Loucy (cell line): Measurements from ENCODE around the gene DDN.

Source experiments
- H2AFZ ChIP-seq: fragments of 200-600 bp; sonication (generic); 2 replicates; pipeline ENCODE4 v1.6.0; 2016; ENCODE audit warnings: antibody characterized with exemption, mild to moderate bottlenecking, low read length, moderate library complexity
- H3F3A ChIP-seq: fragments of 200-600 bp; 2 replicates; pipeline ENCODE4 v1.6.0; 2016; ENCODE audit warnings: antibody characterized with exemption, low read depth, mild to moderate bottlenecking
- H3K27me3 ChIP-seq: fragments of 200-600 bp; sonication (generic); 2 replicates; pipeline ENCODE4 v1.6.1; 2014; ENCODE audit warnings: low read length, mild to moderate bottlenecking; ENCODE audit not compliant: insufficient read depth, poor library complexity, severe bottlenecking
- H3K36me3 ChIP-seq: fragments of 200-600 bp; sonication (generic); 2 replicates; pipeline ENCODE4 v1.6.1; 2016; ENCODE audit warnings: low read length; ENCODE audit not compliant: insufficient read depth
- H3K4me1 ChIP-seq: fragments of 200-600 bp; sonication (generic); 2 replicates; pipeline ENCODE4 v1.5.1; 2014; ENCODE audit warnings: low read length, mild to moderate bottlenecking; ENCODE audit not compliant: insufficient read depth, poor library complexity, severe bottlenecking
- H3K4me2 ChIP-seq: fragments of 200-600 bp; sonication (generic); 2 replicates; pipeline ENCODE4 v1.6.0; 2014; ENCODE audit warnings: antibody characterized with exemption, low read length, low read depth, mild to moderate bottlenecking; ENCODE audit not compliant: poor library complexity, severe bottlenecking
- H3K4me3 ChIP-seq: fragments of 200-600 bp; sonication (generic); 2 replicates; pipeline ENCODE4 v1.5.1; 2014; ENCODE audit warnings: low read length, mild to moderate bottlenecking, mixed read lengths; ENCODE audit not compliant: poor library complexity, severe bottlenecking
- H3K79me2 ChIP-seq: fragments of 200-600 bp; sonication (generic); 2 replicates; pipeline ENCODE4 v1.6.1; 2014; ENCODE audit warnings: low read length; ENCODE audit not compliant: insufficient read depth
- H3K9ac ChIP-seq: fragments of 200-600 bp; sonication (generic); 2 replicates; pipeline ENCODE4 v1.6.0; 2014; ENCODE audit warnings: mild to moderate bottlenecking, low read depth, low read length, moderate library complexity; ENCODE audit not compliant: poor library complexity, severe bottlenecking
- H3K9me2 ChIP-seq: fragments of 200-600 bp; sonication (generic); replicated peaks from 2 replicates; pipeline ENCODE4 v1.6.1; 2016; ENCODE audit warnings: low read depth, low read length, mixed read lengths
- H3K9me3 ChIP-seq: fragments of 200-600 bp; sonication (generic); 2 replicates; pipeline ENCODE4 v1.6.1; 2014; ENCODE audit warnings: mild to moderate bottlenecking, antibody characterized with exemption, low read length, low read depth; ENCODE audit not compliant: insufficient read depth
- H4K20me1 ChIP-seq: fragments of 200-600 bp; sonication (generic); 2 replicates; pipeline ENCODE4 v1.6.0; 2014; ENCODE audit warnings: antibody characterized with exemption, low read length, mild to moderate bottlenecking; ENCODE audit not compliant: insufficient read depth, poor library complexity, severe bottlenecking
- EZH2phosphoT487 ChIP-seq: fragments of 200-600 bp; IDR thresholded peaks from 2 replicates; pipeline ENCODE4 v1.6.1; 2018; ENCODE audit warnings: antibody characterized with exemption, mild to moderate bottlenecking, moderate library complexity, borderline replicate concordance
- TF ChIP-seq, protein P1 (sequence below): fragments of 200-600 bp; sonication (generic); conservative IDR thresholded peaks from 2 replicates; pipeline ENCODE4 v1.5.1; 2014; ENCODE audit warnings: mild to moderate bottlenecking, antibody characterized with exemption, low read length

Gene DDN

DNA sequence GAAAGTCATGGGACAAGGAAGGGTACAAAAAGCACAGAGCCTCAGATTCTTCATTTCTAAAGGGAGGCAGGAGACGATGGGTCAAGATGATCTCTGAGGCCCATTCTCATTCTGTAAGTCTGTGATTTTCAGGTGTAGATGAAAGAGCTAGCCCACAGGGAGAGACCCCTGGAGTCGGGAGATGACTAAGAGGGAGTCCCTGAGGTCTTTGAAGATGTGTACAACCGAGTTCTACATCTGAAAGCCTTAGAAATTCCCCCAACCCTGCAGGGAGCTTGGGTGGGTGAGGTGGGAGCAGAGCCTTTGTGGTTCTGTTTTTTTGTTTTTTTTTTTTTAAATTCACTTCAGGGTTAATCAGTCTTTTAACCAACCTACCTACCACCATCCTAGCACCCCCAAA is 30.7 kb downstream of the DDN start:
- H3F3A ChIP-seq, result no peaks in the 10 kb centered on the region
- no peaks in the 10 kb centered on the region for H4K20me1 ChIP-seq
- H3K4me3 ChIP-seq, result no peak overlapping the region
- no peaks in the 10 kb centered on the region for H3K79me2 ChIP-seq
- no peaks in the 10 kb centered on the region for H3K9me2 ChIP-seq
- H3K27me3 ChIP-seq, result peaks cover 8% of the 10 kb centered on the region
- H2AFZ ChIP-seq, result no peak overlapping the region
- H3K36me3 ChIP-seq, result no peaks in the 10 kb centered on the region
- H3K4me1 ChIP-seq, result no peaks in the 10 kb centered on the region
- H3K9me3 ChIP-seq, result no peaks in the 10 kb centered on the region
- TF ChIP-seq, protein P1, sequence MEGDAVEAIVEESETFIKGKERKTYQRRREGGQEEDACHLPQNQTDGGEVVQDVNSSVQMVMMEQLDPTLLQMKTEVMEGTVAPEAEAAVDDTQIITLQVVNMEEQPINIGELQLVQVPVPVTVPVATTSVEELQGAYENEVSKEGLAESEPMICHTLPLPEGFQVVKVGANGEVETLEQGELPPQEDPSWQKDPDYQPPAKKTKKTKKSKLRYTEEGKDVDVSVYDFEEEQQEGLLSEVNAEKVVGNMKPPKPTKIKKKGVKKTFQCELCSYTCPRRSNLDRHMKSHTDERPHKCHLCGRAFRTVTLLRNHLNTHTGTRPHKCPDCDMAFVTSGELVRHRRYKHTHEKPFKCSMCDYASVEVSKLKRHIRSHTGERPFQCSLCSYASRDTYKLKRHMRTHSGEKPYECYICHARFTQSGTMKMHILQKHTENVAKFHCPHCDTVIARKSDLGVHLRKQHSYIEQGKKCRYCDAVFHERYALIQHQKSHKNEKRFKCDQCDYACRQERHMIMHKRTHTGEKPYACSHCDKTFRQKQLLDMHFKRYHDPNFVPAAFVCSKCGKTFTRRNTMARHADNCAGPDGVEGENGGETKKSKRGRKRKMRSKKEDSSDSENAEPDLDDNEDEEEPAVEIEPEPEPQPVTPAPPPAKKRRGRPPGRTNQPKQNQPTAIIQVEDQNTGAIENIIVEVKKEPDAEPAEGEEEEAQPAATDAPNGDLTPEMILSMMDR, result no peak
- no peak for TF ChIP-seq EZH2phosphoT487
- H3K4me2 ChIP-seq, result no peak overlapping the region
- H3K9ac ChIP-seq, result no peak overlapping the region

DNA sequence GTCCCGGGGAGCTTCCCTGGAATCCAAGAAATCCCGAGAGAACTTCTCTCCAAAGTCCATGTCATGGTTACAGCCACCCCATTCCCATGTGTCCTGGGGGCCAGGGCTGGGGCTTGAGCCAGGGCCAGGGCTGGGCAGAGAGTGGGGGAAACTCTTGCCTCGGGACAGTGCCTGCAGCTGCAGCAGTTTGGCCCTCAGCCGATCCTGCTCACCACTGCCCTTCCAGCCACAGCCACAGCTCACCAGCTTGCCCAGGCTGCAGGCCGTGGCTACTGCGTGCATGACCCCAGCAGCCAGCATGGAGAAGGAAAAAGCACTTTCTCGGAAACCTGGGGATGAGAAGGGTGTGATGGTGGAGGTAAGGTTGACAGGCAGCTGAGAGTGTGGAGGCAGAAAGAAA is 31.2 kb downstream of the DDN start:
- H3K9me3 ChIP-seq, result no peaks in the 10 kb centered on the region
- H3K9me2 ChIP-seq, result no peaks in the 10 kb centered on the region
- H3F3A ChIP-seq, result no peaks in the 10 kb centered on the region
- no peaks in the 10 kb centered on the region for H3K4me1 ChIP-seq
- H3K27me3 ChIP-seq, result peaks cover 8% of the 10 kb centered on the region
- H3K36me3 ChIP-seq, result no peaks in the 10 kb centered on the region
- no peaks in the 10 kb centered on the region for H4K20me1 ChIP-seq
- H3K9ac ChIP-seq, result no peak overlapping the region
- H3K4me2 ChIP-seq, result no peak overlapping the region
- TF ChIP-seq EZH2phosphoT487, result no peak
- TF ChIP-seq, protein P1, result no peak
- H2AFZ ChIP-seq, result no peak overlapping the region
- H3K79me2 ChIP-seq, result no peaks in the 10 kb centered on the region
- no peak overlapping the region for H3K4me3 ChIP-seq

DNA sequence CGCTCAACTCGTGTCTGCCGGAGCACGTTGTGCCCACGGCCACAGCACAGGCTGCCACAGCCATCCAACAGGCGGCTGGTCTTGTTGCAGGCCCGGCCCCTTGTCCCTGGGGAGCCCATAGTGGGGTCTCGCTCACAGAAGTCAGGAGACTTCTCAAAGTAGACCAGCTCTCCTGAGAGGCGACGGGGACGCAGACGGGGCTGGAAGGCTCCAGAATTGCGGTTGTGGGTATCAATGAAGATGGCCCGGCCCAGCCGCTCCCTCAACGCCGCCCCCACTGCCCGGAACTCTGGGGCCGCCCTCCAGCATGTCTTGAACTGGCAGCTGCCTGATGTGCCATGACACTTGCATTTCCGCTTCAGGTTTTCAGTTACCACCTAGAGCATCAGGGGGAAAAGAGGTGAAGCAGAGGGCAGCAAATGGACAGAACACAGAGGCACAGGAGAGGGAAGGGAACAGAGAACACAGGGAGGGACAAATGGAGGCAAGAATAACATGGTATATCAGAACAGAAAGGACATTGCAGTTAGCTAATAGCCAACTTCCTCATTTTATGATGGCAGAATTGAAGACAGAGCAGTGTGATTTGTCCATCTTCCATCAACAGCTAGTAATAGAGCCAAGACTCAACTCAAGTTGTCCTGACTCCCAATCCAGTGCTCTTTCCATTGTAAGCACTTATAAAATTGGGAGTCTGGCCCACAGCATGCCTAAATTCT is 32.8 kb downstream of the DDN start:
- no peak overlapping the region for H3K4me3 ChIP-seq
- TF ChIP-seq, protein P1, result no peak
- H3K4me2 ChIP-seq, result no peak overlapping the region
- H3K9ac ChIP-seq, result no peak overlapping the region
- no peaks in the 10 kb centered on the region for H3K9me2 ChIP-seq
- no peaks in the 10 kb centered on the region for H3K36me3 ChIP-seq
- H4K20me1 ChIP-seq, result no peaks in the 10 kb centered on the region
- H3K4me1 ChIP-seq, result no peaks in the 10 kb centered on the region
- no peaks in the 10 kb centered on the region for H3K79me2 ChIP-seq
- H3K27me3 ChIP-seq, result peaks cover 8% of the 10 kb centered on the region
- no peak overlapping the region for H2AFZ ChIP-seq
- no peaks in the 10 kb centered on the region for H3F3A ChIP-seq
- H3K9me3 ChIP-seq, result no peaks in the 10 kb centered on the region
